IPS-11a (cell line): ENCODE measurements around the gene S100A4.
"Not testable (repeated sequence)": the region's sequence is repeated elsewhere in the genome, so short reads cannot be mapped to it uniquely, and the experiment has no call there.

Experiments
- H3K4me3 ChIP-seq: one replicate; pipeline ENCODE4 v1.5.1; 2013; ENCODE audit warnings: low read depth, low read length, control low read depth

The S100A4 gene

DNA sequence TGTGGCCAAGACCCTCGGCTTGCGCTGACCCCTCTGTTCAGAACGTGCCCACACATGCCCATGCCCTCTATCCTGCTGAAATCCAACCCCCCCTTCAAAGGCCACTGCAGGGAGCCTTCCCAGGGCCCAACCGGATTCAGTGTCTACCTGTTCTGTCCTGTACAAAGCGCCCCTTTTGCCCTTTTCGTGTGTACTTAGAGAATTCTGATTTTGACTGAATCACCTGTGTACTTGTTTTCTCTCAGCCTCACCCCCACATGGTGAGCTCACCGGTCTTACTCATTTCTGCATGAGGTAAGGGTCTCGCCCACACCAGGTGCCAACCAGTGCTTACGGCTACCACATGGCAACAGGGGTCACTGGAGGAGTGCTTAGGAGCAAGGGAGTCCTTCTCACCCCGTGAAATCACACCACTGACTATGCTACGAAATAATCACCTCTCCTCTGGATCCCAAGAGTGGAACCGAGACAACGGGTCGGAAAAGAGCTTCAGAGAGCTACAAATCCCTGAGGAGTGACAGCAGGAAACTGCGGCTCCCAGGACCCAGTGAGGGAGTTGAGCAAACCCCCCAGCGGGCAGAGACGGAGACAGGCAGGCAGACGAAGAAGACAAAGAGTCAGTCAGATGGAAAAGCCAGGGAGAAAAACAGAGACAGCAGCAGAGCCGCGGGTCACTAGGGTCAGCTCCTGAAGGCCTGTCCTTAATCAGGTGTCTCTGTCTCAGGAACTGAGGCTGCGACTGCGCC is 22.2 kb upstream of the S100A4 start:
- no peak overlapping the region for H3K4me3 ChIP-seq

DNA sequence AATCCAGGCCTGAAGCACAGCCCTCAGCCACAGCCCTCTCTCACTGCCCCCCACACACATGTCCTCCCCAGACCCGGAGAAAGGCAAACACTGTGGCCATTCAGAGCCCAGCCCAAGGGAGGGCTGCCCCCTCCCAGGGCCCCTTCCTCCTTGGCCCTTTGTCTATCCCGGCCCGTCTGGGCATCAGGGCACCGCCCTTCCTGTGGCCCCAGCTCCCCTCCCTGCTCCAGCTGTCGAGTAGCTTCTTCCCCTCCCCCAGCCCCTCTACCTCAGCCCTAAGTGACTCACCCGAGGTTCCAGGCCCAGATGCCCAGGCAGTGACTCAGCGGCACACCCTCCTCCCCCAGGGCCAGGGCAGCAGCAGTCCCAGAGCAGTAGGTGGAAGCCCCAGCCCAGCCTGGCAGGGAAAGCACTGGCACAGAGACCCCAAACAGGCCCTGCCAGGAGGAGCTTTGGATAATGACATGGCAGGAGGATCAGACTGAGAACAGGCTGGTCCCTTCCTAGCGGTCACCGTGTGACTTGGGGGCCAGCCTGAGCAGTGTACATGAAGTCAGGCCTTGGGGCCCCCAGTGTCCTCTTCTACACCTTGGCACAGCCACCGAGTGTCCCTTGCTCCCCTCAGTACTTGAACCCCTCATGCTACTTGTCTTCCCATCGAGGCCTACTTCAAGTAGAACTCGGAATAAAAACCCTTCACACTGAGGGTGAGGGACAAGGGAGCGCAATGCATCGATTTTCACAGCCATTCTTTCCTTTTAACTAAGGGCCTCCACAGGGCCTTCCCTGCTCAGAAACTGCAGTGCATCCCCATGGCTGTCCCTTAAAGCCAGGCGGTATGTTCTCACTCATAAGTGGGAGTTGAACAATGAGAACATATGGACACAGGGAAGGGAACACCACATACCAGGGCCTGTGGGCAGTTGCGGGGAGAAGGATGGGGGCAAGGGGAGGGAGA is 21.1 kb upstream of the S100A4 start:
- no peak overlapping the region for H3K4me3 ChIP-seq

DNA sequence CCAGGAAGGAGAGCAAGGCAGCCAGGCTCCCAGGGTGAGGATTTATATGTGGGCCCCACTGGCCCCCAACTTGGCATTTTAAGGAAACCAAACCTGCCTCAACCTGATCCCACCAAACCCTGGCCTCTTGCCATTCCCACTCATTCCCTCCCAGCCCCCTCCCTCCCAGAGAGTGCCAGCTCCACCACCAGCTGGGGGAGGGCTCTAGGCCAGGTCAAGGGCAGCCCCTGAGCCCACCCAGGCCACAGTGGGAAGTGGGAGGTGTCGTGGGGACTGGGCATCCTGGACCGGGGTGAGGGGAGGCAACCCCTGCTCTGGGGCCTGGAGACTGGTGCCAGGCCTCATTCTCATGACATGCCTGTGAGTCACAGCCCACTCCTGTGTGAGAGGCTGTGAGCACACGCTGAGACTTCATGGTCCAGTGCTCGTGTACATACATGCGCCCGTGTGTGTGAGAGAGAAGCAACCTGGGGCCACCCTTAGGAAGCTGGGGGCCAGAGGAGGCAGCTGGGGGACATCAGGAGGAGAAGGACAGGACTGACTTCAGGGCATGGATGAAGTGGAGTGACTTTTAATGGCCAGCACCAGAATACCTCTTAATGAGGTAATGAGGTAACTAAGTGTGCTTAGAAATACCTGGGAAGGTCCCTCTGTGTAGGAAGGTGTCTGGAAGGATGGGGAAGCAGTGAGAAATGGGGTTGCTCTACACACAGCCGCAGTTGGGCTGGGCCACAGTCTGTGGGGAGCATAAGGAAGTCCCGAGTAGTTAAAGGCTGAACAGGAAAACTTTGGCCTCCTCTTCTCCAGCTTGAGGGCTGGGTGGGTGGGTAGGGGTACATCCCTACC is 20.1 kb upstream of the S100A4 start, which contains the start of gene S100A2:
Gene S100A2, minus strand, starts transcription at position 316 of the 846 bp plus-strand sequence. CDS start 1,967 bp downstream, outside the sequence.
- no peak within 1 kb of the TSS for H3K4me3 ChIP-seq

DNA sequence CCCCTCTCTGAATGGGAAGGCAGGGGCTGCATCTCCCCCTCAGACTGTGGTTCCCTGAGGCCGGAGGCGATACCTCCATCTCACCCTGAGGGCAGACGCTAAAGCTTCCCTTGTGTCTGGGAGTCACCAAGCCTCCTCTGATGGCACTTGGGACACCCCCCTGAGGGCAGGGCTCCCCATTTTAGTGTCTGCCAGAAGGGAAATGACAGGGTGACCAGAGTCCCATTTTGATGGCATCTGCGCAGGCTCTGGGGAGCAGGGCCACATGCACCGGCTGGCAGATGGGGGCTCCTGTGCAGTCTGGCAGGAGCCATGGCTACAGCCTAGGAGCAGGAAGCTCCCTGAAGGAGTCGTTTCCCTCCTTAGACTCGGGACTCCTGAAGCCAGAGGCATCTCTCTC is 18.4 kb upstream of the S100A4 start:
- H3K4me3 ChIP-seq = no peak overlapping the region

DNA sequence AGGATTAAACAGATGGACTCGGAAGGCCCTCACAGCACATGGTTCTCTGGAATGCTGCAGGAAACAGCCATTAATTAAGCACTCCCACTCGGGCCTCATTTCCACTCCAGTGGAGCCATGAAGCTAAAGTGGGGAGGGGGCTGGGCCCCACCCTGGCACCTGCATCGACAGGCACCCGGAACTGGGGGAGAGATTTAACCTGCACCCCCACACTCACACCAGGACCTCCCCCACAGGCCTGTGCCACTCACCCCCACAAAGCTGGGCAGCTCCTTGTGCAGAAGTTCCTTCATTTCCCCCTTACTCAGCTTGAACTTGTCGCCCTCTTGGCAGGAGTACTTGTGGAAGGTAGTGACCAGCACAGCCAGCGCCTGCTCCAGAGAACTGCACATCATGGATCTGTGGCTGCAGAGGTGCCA is 17.9 kb upstream of the S100A4 start:
- H3K4me3 ChIP-seq = no peak overlapping the region

DNA sequence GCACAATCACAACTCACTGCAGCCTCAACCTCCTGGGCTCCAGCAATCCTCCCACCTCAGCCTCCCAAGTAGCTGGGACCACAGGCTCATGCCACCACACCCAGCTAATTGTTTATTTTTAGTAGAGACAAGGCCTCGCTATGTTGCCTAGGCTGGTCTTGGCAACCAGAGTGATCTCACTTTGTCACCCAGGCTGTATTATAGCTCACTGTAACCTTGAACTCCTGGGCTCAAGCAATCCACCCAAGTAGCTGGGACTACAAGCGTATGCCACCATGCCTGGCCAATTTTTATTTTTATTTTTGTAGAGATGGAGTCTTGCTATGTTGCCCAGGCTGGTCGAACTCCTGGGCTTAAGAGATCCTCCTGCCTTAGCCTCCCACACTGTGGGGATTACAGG is 16.4 kb upstream of the S100A4 start:
- H3K4me3 ChIP-seq = not testable (repeated sequence)

DNA sequence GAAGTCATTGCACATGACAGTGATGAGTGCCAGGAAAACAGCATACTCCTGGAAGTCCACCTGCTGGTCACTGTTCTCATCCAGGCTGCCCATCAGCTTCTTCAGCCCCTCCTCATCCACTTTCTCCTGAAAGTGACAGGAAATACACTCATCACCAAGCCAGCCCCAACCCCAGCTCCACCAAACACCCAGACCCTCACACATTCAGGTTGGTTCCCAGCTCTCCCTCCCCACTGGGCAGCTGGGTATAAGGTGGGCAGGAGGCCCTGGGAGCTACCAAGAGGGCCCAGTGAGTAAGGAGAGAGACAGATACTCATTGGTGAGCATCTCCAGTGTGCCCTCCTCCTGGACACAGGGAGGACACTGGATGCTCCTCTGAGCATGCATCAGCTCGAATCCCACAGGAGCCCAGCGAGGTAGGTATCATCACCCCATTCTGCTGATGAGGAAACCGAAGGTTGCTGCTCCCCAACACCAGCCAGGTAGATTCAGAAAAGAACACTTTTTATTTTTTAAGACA is 15.9 kb upstream of the S100A4 start:
- no peak overlapping the region for H3K4me3 ChIP-seq

DNA sequence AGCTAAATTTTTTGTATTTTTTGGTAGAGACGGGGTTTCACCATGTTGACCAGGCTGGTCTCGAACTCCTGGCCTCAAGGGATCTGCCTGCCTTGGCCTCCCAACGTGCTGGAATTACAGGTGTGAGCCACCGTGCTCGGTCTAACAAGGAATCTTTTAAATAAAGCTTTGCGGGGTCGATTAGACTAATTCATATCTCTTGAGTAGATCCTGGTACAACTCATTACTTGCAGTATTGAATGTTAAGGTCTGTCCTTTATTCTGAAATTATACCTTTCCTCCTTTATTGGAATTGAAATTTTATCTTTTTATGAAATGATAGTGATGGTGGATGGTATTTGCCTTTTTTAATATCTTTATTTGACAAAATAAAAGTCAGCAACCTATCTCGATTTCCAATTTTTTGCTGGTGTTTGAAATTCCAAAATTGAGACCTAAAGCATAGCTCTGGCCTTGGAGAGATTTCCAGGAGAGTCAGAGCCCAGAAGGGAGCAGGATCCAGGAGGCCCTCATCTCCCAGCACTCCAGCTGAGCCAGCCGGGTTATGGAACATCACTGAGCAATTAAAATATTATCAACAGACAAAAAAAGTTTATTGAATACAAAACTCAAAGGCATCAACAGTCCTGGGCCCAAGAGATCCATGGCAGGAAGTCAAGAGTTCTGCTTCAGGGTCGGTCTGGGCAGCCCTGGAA is 15.3 kb upstream of the S100A4 start:
- H3K4me3 ChIP-seq = no peak overlapping the region

DNA sequence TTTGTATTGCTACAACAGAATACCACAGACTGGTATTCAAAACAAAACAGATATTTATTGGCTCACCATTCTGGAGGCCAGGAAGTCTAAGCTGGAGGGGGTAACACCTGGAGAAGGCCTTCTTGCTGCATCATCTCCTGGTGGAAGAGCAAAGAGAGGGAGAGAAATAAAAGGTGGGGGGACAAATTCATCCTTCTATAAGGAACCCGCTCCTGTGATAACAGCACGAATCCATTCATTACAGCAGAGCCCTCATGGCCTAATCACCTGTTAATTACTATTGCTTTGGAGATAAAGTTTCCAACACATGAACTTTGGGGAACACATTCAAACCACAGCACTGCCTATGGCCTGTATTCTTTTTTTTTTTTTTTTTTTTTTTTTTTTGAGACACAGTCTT is 14.6 kb upstream of the S100A4 start:
- no peak overlapping the region for H3K4me3 ChIP-seq

DNA sequence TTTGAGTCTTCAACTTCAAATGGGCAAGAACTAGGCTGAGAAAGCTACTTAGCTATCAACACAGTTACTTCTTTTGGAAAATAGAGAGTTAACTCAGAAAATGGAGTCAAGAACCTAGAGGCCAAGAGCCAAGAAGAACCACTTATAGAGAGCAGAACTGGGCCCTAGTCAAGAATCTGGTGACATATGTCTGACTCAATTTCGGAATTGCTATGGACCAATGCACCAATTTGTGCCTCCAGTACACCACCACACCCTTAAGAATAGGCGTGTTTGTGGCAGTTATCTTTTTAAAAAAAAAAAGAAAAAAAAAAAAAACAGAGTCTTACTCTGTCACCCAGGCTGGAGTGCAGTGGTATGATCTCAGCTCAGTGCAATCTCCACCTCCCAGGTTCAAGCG is 12.3 kb upstream of the S100A4 start:
- no peak overlapping the region for H3K4me3 ChIP-seq

DNA sequence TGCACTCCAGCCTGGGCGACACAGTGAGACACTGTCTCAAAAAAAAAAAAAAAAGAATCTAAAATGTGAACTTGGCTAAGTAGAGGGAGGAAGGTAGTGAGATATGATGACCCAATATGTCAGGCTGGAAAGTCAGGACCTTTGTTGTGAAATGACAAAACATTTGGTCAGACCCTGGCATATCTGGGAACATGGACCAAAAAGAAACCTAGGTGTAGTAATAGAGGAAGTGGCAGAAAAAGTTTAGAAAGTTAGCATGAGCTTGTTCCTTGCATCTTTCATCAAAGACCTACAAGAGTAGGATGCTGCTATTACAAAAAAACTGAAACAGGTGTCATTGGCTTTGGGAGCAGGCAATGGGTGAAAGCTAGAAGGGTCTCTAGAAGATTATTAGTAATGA is 10.7 kb upstream of the S100A4 start:
- H3K4me3 ChIP-seq = no peak overlapping the region

DNA sequence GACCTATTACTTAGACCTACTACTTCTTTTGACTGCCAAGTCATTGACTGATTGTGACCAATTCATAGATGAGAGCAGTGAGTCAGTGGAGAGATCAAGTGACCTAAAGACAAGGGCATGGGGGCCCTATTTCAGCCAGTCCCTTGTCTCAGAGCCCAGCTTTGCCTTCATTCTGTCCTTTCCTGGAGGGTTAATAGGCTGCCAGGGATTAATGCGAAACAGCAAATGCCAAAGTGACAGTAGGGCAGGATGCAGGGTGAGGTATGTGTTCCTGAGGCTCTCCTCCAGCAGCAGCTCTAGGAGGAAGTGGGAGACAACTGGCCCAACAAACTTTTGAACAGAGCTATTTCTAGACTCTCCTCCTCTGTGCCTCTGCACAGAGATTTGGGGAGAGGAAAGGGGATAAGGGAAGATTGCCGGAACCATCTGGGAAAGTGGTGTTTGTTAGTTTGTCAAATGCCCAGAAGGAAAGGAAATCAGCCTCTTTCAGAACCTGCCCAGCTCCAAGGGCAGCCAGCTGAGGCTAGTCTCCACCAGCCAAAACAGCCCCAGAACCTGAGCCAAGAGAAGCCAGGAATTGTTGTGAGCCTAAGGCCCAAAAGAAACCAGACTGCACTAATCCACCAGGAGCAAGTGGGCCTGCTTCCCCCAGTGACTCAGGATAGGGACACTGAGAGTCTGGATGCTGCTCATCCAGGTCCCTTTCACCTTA is 8.4 kb upstream of the S100A4 start:
- H3K4me3 ChIP-seq = no peak overlapping the region

DNA sequence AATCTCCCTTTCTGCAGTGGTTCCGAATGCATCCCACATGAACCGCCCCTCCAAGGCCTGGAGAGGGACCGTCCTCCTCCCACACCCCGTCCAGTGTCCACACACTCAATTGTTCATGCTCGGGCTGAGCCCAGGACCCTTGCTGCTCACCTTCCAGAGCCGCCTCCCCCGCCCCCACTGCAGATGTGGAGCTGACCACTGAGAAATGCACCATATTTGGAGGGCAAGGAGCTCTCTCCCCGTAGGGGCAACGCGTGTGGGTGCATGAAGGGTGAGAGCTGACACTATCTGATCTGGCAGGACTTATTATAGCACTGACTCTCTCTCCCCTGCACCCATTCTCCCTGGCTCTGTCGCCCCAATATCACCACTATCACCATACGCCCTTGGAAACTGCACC is 7.5 kb upstream of the S100A4 start:
- no peak overlapping the region for H3K4me3 ChIP-seq

DNA sequence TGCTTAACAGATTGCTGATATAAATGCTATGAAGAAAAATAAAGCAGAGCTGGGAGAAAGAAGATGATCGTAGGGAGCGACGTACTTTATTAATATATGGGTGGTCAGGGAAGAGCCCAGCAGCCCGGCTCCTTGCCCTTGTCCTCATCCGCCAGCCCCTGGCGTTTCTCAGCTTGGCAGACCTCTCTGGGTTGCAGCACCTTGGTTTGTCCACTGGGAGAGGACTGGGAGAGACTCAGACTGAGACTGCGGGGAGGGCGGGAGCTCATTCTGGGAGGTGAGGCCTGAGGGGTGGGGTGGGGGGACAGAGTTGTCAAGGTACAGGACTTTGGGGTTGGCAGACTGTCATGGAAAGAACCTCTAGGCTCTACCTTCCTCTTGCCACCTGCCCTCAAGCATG is 6.7 kb upstream of the S100A4 start:
- no peak overlapping the region for H3K4me3 ChIP-seq

DNA sequence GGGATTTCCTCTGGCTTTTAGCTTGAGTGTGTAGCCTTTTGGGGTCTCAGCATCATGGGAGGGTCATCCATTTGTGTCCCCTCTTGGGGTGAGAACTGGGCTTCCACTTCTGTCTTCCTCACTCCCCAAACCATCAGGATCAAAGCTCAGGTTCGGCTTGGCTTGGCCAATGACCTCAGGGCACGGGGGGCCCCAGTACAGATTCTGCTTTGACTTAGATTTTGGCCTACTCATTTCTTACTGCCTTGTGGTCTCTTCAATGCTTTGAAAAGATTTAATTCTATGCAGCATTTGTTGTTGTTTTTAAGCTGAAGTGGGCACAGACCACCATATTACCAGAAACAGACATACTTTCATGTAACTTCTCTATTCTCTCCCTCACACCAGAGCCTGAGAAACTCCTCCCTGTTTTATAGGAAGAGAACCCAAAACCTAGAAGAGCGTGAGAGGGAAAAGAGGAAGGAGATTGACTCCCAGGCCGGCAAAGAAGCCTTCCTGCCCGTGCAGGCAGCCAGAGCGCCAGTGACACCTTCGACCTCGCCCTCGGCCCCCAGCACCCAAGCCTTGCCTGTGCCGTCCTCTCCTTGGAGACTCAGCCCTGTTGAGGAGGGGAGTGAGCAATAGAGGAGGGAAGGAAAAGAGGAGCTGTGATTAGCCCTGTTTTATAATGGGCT is 5.4 kb upstream of the S100A4 start:
- no peak overlapping the region for H3K4me3 ChIP-seq

DNA sequence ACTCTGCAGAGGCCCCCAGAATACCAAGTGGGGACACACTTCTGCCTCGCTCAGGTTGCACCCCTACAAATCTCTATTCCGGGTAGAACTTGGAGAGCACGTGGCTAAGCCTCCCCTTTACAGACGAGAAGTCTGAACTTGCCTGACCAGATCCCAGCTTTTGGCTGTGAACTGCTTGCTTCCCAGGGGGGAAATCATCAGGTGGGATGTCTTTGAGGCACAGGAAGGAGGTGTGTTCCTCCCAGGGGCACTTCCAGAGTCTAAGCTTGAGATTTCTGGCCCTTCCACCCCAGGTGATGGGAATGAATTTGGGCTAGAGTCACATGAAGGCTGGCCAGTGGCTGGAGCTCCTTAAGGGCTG is 4.8 kb upstream of the S100A4 start:
- no peak overlapping the region for H3K4me3 ChIP-seq

DNA sequence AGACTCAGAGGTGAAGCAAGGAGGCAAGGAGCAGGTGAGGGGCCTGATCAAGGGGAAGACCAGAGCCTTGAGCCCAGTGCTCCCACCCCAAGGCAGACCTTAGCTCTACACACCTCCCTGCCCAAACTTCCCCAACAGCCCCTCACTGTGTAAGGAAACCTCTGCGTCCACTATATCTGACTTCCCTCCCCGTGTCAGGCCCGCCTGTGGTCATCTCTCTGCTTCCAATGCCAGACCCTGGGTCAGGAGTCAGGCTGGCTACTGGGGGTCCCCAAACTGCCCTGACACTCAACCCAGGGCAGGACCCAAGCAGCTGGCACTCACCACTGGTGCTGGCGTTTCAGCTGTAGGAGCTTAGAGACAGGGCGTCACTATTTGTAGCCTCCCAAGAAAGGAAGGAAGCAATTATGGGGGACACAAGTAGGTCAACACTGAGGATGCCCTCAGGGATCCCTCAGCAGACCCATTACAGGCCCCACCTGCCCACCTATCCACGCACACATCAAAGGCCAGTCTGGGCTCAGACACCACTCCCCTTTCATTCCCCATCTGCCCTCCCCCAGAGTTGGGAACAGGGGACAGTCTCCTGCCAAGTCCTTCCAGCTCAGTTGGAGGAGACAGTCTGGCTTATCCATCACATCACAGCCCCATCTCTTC is 4.3 kb upstream of the S100A4 start:
- no peak overlapping the region for H3K4me3 ChIP-seq
